Activated T-helper 1 cell treated with anti-CD3 and anti-CD28 coated beads, Interleukin-12 subunit alpha, Interleukin-12 subunit beta, Interleukin-2, Interleukin-4 antibody, amounts not matched to agents 30 ng/mL and 10 ng/mL and 1 ng/mL, durations not matched to agents 14 hours and 24 hours and 36 hours (primary cell): ENCODE measurements around the gene MGLL. TPM values are rescaled to one million over a fixed set of nuclear protein-coding genes. Genes with fewer than 3 reads are reported as not detected.

Source experiments
- DNase-seq: peaks from one replicate; pipeline ENCODE4 v3.0.0; 2021; ENCODE audit warnings: low spot score
- H3K27ac Mint-ChIP-seq: one replicate; pipeline ENCODE4 v1.8.0; 2021; ENCODE audit warnings: mild to moderate bottlenecking, mixed read lengths
- H3K27me3 Mint-ChIP-seq: one replicate; pipeline ENCODE4 v1.8.0; 2022; ENCODE audit warnings: mild to moderate bottlenecking, moderate library complexity, mixed read lengths; ENCODE audit not compliant: insufficient read depth
- H3K36me3 Mint-ChIP-seq: one replicate; pipeline ENCODE4 v1.8.0; 2021; ENCODE audit warnings: low read depth, mixed read lengths
- H3K4me1 Mint-ChIP-seq: one replicate; pipeline ENCODE4 v1.8.0; 2021; ENCODE audit warnings: low read depth, mixed read lengths
- H3K4me3 Mint-ChIP-seq: one replicate; pipeline ENCODE4 v1.8.0; 2021; ENCODE audit warnings: mild to moderate bottlenecking, moderate library complexity, mixed read lengths
- H3K9me3 Mint-ChIP-seq: one replicate; pipeline ENCODE4 v1.8.0; 2021; ENCODE audit warnings: mixed read lengths
- intact Hi-C: fragments of 100-400 bp; cut with micrococcal nuclease; formaldehyde crosslinking; loops from one replicate; pipeline ENCODE4 v1.15.1; 2024
- total RNA-seq: library from RNA; stranded (reverse); gene quantifications from 2 replicates; pipeline ENCODE4 v1.2.3, GENCODE V29; 2022

Gene MGLL
- total RNA-seq, 1 donor from 2014 or later = 2.2 TPM

GRCh38 chr3:127747751-127748521, 74.4 kb downstream of the MGLL start:
- H3K9me3 Mint-ChIP-seq = no peaks in the 10 kb centered on the region
- no peaks in the 10 kb centered on the region for H3K36me3 Mint-ChIP-seq
- no peak for DNase-seq
- intact Hi-C loops = no loop called here
- H3K4me1 Mint-ChIP-seq = peaks cover 14% of the 10 kb centered on the region
- no peak overlapping the region for H3K27ac Mint-ChIP-seq
- H3K4me3 Mint-ChIP-seq = no peak overlapping the region
- peaks cover 2% of the 10 kb centered on the region for H3K27me3 Mint-ChIP-seq

GRCh38 chr3:127747066-127747465, 75.2 kb downstream of the MGLL start:
- H3K36me3 Mint-ChIP-seq = no peaks in the 10 kb centered on the region
- no peak for DNase-seq
- H3K4me1 Mint-ChIP-seq = peaks cover 14% of the 10 kb centered on the region
- no peaks in the 10 kb centered on the region for H3K9me3 Mint-ChIP-seq
- H3K27me3 Mint-ChIP-seq = peaks cover 2% of the 10 kb centered on the region
- intact Hi-C loops = no loop called here
- no peak overlapping the region for H3K27ac Mint-ChIP-seq
- H3K4me3 Mint-ChIP-seq = no peak overlapping the region

- H3K4me1 Mint-ChIP-seq = peaks cover 14% of the 10 kb centered on the region
- no peak for DNase-seq
- intact Hi-C loops = no loop called here
- H3K27ac Mint-ChIP-seq = no peak overlapping the region
- H3K9me3 Mint-ChIP-seq = no peaks in the 10 kb centered on the region
- no peaks in the 10 kb centered on the region for H3K36me3 Mint-ChIP-seq
- H3K4me3 Mint-ChIP-seq = no peak overlapping the region
- H3K27me3 Mint-ChIP-seq = peaks cover 2% of the 10 kb centered on the region
Measured at GRCh38 chr3:127746400-127747057, 75.8 kb downstream of the MGLL start.

GRCh38 chr3:127745656-127746399, 76.5 kb downstream of the MGLL start:
- intact Hi-C loops = no loop called here
- H3K36me3 Mint-ChIP-seq = no peaks in the 10 kb centered on the region
- H3K27me3 Mint-ChIP-seq = peaks cover 2% of the 10 kb centered on the region

GRCh38 chr3:127744875-127745274, 77.4 kb downstream of the MGLL start:
- Mint-ChIP-seq H3K36me3 (no peaks in the 10 kb centered on the region), H3K4me3 (no peak overlapping the region), H3K27me3 (peaks cover 2% of the 10 kb centered on the region), H3K4me1 (no peaks in the 10 kb centered on the region), H3K9me3 (no peaks in the 10 kb centered on the region), H3K27ac (no peak overlapping the region)
- intact Hi-C loops = no loop called here
- DNase-seq = no peak

More at GRCh38 chr3:127745656-127746399, 76.5 kb downstream of the MGLL start:
- Mint-ChIP-seq H3K27ac (no peak overlapping the region), H3K4me1 (peaks cover 9% of the 10 kb centered on the region), H3K9me3 (no peaks in the 10 kb centered on the region), H3K4me3 (no peak overlapping the region)
- DNase-seq = no peak

GRCh38 chr3:127744253-127744815, 78.0 kb downstream of the MGLL start:
- H3K36me3 Mint-ChIP-seq = no peaks in the 10 kb centered on the region

GRCh38 chr3:127743351-127744252, 78.7 kb downstream of the MGLL start:
- Mint-ChIP-seq H3K27me3 (no peaks in the 10 kb centered on the region), H3K36me3 (no peaks in the 10 kb centered on the region), H3K4me1 (no peaks in the 10 kb centered on the region), H3K9me3 (no peaks in the 10 kb centered on the region), H3K4me3 (no peak overlapping the region), H3K27ac (no peak overlapping the region)
- intact Hi-C loops = no loop called here
- DNase-seq = no peak

More at GRCh38 chr3:127744253-127744815, 78.0 kb downstream of the MGLL start:
- DNase-seq = no peak
- H3K27ac Mint-ChIP-seq = no peak overlapping the region
- no peaks in the 10 kb centered on the region for H3K9me3 Mint-ChIP-seq
- no peaks in the 10 kb centered on the region for H3K27me3 Mint-ChIP-seq
- intact Hi-C loops = no loop called here
- no peaks in the 10 kb centered on the region for H3K4me1 Mint-ChIP-seq
- H3K4me3 Mint-ChIP-seq = no peak overlapping the region

- Mint-ChIP-seq H3K4me1 (peaks cover 7% of the 10 kb centered on the region), H3K27ac (no peak overlapping the region), H3K9me3 (no peaks in the 10 kb centered on the region), H3K27me3 (no peaks in the 10 kb centered on the region), H3K36me3 (no peaks in the 10 kb centered on the region), H3K4me3 (no peak overlapping the region)
- intact Hi-C loops = no loop called here
- no peak for DNase-seq
Measured at GRCh38 chr3:127742580-127742979, 79.7 kb downstream of the MGLL start.

GRCh38 chr3:127741690-127742089, 80.6 kb downstream of the MGLL start:
- H3K36me3 Mint-ChIP-seq = no peaks in the 10 kb centered on the region
- no peak overlapping the region for H3K4me3 Mint-ChIP-seq
- H3K27ac Mint-ChIP-seq = no peak overlapping the region
- intact Hi-C loops = no loop called here
- H3K4me1 Mint-ChIP-seq = peaks cover 7% of the 10 kb centered on the region
- H3K27me3 Mint-ChIP-seq = no peaks in the 10 kb centered on the region
- no peak for DNase-seq
- no peaks in the 10 kb centered on the region for H3K9me3 Mint-ChIP-seq

GRCh38 chr3:127741246-127741645, 81.1 kb downstream of the MGLL start:
- Mint-ChIP-seq H3K36me3 (no peaks in the 10 kb centered on the region), H3K27me3 (no peaks in the 10 kb centered on the region), H3K27ac (no peak overlapping the region), H3K9me3 (no peaks in the 10 kb centered on the region), H3K4me3 (no peak overlapping the region), H3K4me1 (peaks cover 7% of the 10 kb centered on the region)
- no peak for DNase-seq
- intact Hi-C loops = no loop called here

- peaks cover 2% of the 10 kb centered on the region for H3K27me3 Mint-ChIP-seq
- no peak overlapping the region for H3K27ac Mint-ChIP-seq
- peaks cover 7% of the 10 kb centered on the region for H3K4me1 Mint-ChIP-seq
- intact Hi-C loops = no loop called here
- H3K9me3 Mint-ChIP-seq = no peaks in the 10 kb centered on the region
- no peak overlapping the region for H3K4me3 Mint-ChIP-seq
- H3K36me3 Mint-ChIP-seq = no peaks in the 10 kb centered on the region
- DNase-seq = no peak
Measured at GRCh38 chr3:127740136-127740915, 82.0 kb downstream of the MGLL start.
